Activated gamma-delta T cell treated with Interleukin-2 at 50 U/mL for 16 hours (primary cell): ENCODE measurements around the gene JPH3.
"Not testable (repeated sequence)": the region's sequence is repeated elsewhere in the genome, so short reads cannot be mapped to it uniquely, and the experiment has no call there.

Source experiments
- DNase-seq: peaks from one replicate; pipeline ENCODE4 v3.0.0-alpha.2; 2020

JPH3 gene

DNA sequence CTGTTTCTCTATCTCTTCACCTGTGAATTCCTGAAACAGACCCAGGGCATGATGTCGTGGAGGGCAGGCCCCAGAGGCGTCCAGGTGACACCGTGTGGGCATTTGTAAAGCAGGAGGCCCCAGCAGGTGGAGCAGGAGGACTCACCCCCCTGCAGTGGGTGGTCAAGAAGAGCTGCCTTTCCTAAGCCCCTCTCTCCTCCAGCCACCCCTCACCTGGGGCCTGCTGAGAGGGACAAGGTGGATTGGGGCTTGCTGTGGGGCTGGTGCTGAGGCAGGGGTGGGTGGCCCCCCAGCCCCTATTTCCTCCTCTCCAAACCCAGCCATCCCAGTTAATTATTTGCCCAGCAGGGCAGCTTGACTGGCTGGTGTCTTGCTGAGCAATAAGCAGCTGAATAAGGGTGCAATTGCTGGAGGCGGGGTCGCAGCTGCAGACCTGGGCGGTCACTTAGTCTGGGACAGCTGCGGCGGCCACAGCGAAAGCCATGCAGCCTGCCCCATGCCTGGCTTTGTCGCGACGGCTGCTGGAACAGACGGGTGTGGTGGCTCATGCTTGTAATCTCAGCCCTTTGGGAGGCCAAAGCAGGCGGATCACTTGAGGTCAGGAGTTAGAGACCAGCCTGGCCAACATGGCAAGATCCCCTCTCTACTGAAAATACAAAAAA lies 56.4 kb downstream of the JPH3 start:
- DNase-seq: no peak

- peak; percentile 16 for DNase-seq
Observed at GRCh38 chr16:87661561-87661960, 59.3 kb downstream of the JPH3 start.

GRCh38 chr16:87662254-87663204 lies 60.2 kb downstream of the JPH3 start:
- DNase-seq: no peak

- no peak for DNase-seq
Observed at GRCh38 chr16:87664792-87665191, 62.5 kb downstream of the JPH3 start.

DNA sequence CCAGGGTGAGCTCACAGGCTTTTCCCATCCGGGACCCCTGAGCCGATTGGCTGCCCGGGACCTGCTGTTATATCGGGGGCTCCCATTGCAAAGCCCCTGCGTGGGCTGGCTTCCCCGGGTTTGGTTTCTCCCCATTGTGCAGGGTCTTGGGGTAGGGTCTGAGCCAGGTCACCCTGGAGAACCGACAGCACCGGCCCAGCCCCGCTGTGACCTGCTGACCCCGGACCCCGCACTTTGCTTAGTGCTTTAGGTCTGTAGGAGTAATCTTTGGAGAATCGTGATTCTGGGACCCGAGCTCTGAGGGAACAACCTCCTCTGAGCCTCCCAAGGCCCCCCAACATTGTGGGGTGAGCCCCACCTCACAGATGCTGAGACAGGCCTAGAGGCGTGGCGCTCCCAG lies 62.9 kb downstream of the JPH3 start:
- DNase-seq: no peak

- DNase-seq: no peak
Observed at GRCh38 chr16:87666919-87667318, 64.6 kb downstream of the JPH3 start.

- no peak for DNase-seq
Observed at GRCh38 chr16:87667443-87667842, 65.1 kb downstream of the JPH3 start.

DNA sequence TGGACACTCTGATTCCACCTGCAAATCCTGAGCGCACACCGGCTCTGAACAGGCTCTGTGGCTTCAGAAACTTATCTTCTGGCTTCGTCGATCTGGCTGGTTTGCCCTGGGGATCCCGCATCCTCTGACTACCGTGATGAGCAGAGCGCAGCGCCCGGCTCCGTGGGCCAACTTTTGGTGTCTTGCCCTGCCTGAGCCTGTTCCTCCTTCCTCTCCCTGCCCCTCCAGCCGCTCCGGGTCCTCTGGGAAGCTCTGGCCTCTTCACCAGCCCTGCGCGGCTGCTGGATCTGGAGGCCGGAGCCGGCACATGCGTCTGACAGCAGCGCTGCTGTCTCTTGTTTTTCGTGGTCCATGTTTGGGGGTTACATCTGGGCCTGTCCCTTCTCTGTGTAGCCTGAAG lies 65.6 kb downstream of the JPH3 start:
- DNase-seq: no peak

DNA sequence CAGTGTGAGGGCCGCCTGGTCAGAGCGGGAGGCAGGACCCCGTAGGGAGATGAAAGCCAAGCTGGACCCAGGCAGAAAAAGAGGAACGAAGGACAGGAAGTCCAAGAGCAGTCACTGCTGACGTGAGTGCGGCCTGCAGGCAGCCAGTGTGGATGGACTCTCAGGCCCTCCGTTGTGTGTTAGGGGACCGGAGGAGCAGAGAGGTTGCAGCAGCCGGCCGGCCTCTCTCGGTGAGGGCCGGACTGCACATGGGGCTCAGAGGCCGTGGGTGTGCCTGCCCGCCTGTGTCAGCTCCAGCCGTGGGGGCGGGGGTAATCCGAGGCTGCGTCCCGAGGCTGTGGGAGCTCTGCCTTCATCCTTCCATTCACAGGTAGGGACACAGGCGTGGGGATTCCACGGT lies 67.4 kb downstream of the JPH3 start:
- no peak for DNase-seq

GRCh38 chr16:87671221-87671620 lies 68.9 kb downstream of the JPH3 start:
- no peak for DNase-seq

- no peak for DNase-seq
Observed at GRCh38 chr16:87671715-87672270, 69.5 kb downstream of the JPH3 start.

- DNase-seq: no peak
Observed at GRCh38 chr16:87674419-87674818, 72.1 kb downstream of the JPH3 start.

GRCh38 chr16:87675111-87675719 lies 72.9 kb downstream of the JPH3 start:
- no peak for DNase-seq

DNA sequence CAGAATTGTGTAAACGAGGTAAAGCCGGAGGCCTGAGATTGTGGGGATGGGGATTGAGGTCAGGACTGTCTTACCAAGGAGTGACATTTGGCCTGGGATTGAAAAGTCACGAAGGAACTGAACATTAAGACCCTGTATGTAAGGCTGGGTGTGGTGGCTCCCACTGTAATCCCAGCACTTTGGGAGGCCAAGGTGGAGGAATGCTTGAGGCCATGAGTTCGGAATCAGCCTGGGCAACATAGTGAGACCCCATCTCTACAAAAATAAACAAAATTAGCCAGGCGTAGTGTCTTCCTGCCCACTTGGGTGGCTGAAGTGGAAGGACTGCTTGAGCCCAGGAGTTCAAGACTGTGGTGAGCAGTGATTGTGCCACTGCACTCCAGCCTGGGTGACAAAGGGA lies 75.5 kb downstream of the JPH3 start:
- DNase-seq: no peak

GRCh38 chr16:87678618-87679017 lies 76.3 kb downstream of the JPH3 start:
- no peak for DNase-seq

- DNase-seq: no peak
Observed at GRCh38 chr16:87679593-87680271, 77.4 kb downstream of the JPH3 start.

DNA sequence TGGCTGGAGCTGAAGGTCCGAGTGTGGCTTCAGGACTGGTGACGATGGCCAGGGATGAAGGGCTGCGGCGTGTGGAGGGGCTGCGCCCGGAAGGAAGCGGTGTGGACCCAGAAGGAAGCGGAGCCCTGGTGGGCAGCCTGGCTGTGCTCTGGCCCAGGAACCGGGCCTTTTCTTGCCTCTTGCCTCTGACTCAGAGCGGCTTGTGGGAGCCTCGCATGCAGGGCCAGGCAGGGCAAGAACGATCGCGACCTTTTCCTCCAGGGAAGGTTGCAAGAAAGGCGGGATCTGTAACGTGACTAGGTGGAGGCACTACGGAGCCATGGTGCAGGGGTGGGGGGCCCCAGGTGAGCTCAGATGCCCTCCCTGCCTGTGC lies 78.0 kb downstream of the JPH3 start:
- no peak for DNase-seq

DNA sequence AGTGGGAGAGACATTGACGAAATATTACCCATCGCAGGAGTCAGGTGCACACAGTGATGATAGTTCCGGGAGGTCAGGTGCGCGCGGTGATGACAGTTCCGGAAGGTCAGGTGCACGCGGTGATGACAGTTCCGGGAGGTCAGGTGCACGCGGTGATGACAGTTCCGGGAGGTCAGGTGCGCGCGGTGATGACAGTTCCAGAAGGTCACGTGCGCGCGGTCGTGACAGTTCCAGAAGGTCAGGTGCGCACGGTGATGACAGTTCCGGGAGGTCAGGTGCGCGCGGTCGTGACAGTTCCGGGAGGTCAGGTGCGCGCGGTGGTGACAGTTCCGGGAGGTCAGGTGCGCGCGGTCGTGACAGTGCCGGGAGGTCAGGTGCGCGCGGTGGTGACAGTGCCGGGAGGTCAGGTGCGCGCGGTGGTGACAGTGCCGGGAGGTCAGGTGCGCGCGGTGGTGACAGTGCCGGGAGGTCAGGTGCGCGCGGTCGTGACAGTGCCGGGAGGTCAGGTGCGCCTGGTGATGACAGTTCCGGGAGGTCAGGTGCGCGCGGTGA lies 78.8 kb downstream of the JPH3 start:
- DNase-seq: not testable (repeated sequence)

DNA sequence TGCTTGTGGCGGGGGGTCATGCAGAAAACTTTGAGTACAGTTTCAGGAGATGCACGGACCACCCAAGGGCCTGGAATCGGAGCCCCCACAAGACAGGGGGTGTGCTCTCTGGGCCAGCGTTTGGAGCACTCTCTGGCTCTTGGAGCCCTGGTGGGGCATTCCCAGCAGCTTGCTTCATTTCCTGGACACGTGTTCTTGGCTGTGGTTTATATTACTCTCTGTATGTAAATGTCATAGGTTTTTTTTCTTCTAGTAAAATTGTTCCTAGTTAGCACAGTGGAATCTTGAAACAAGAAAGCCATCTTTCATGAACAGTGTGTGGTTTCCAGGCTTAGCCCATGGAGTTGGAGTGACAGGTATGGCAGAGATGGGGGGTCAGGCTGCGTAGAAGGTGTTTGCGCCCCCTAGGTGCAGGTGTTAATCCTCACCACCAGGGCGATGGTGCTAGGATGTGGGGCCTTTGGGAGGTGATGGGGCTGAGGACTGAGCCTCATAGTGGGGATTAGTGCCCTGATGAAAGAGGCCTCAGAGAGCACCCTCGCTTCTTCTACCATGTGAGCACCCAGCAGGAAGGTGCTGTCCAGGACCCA lies 79.8 kb downstream of the JPH3 start:
- DNase-seq: no peak

DNA sequence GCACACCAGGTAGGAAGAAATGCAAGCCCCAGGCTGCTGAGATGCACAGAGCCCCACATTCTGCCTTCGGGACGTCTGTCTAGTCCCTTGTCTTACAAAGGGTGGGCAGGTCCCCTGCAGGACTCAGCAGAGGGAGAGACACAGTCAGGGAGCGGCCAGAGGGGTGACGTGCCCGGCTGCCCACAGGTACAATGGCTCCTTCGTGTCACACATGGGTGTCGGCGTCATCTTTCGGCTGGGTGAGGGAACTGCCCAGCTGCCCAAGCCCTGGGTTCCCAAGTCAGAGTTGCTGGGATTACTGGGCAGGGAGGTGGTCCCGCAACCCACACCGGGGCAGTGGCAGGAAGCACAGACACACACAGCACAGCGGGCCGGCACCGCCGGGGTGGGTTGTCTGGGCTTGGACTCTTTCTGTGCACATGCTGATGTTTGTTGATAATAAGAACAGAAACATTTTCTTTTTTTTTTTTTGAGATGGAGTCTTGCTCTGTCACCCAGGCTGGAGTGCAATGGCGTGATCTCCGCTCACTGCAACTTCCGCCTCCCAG lies 80.6 kb downstream of the JPH3 start:
- no peak for DNase-seq

DNA sequence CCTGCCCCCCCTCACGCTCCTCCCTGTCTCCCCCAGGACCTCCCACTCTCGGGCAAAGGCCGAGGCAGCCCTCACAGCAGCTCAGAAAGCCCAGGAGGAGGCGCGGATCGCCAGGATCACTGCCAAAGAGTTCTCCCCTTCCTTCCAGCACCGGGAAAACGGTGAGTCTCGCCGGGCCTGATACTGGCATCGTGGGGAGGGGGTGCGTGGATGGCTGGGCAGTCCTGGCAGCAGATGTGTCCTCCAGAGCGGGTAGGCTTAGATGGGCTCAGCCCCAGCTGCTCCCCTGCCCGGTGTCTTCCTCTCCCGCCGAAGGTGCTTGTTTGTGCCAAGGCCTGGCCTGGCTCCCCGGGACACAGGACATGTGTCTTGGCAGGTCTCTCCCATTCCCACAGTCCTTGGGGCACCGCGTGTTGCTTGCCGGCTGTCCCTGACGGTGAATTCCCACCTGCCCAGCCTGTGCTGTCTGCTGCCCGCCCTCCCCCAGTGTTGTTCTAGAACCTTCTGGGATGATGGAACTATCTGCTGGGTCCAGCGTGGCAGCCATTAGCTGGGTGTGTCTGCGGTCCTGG lies 81.9 kb downstream of the JPH3 start:
- no peak for DNase-seq
